Kidney (tissue), 2 donors: ENCODE results near the gene SIGLEC12. TPM values are rescaled to one million over a fixed set of nuclear protein-coding genes. Genes with fewer than 3 reads are reported as not detected.

ENCODE experiments used
- polyA plus RNA-seq: library from polyadenylated mRNA; stranded (reverse); fragments of 350-450 nt; fragmentation: Illumina TruSeq; extraction: RNeasy Lipid Tissue Mini Kit (QIAGEN cat#74804); gene quantifications from one replicate; pipeline ENCODE4 v1.2.3, GENCODE V29; 2014; ENCODE audit warnings: low read depth, low replicate concordance; ENCODE audit not compliant: insufficient read depth
- total RNA-seq: library from RNA; stranded (reverse); fragmentation: NEBNext Ultra II Directional; extraction: Animal tissue kit (Norgen Biotek cat#: 25700); gene quantifications from one replicate; pipeline ENCODE4 v1.2.1, GENCODE V29; 2021
- donor health status: DM: yes; HTN: yes; CAD: no.

SIGLEC12 gene
- total and polyA plus RNA-seq, 2 donors from 2014 or later: 0.66 TPM; not detected in 1

Other genes with a start within 250 kb of the SIGLEC12 start
- gene IGLON5, start 190.2 kb downstream of the SIGLEC12 start, total RNA-seq: not detected
- 0.15 TPM for gene IGLON5, start 190.2 kb downstream of the SIGLEC12 start, polyA plus RNA-seq
- 1.8 TPM for gene VSIG10L, start 159.7 kb downstream of the SIGLEC12 start, total RNA-seq
- gene VSIG10L, start 159.7 kb downstream of the SIGLEC12 start, polyA plus RNA-seq: 2.2 TPM
- 76.8 TPM for gene ETFB, start 135.4 kb downstream of the SIGLEC12 start, total RNA-seq
- gene ETFB, start 135.4 kb downstream of the SIGLEC12 start, polyA plus RNA-seq: 620 TPM
- gene CLDND2, start 132.8 kb downstream of the SIGLEC12 start, total RNA-seq: 1.1 TPM
- gene CLDND2, start 132.8 kb downstream of the SIGLEC12 start, polyA plus RNA-seq: 6.9 TPM
- gene NKG7, start 129.1 kb downstream of the SIGLEC12 start, total RNA-seq: 7.9 TPM
- 3.5 TPM for gene NKG7, start 129.1 kb downstream of the SIGLEC12 start, polyA plus RNA-seq
- gene LIM2, start 113.8 kb downstream of the SIGLEC12 start, total RNA-seq: not detected
- not detected for gene LIM2, start 113.8 kb downstream of the SIGLEC12 start, polyA plus RNA-seq
- gene C19orf84, start 111.2 kb downstream of the SIGLEC12 start, total RNA-seq: not detected
- gene C19orf84, start 111.2 kb downstream of the SIGLEC12 start, polyA plus RNA-seq: not detected
- 33.8 TPM for gene SIGLEC10, start 84.2 kb downstream of the SIGLEC12 start, total RNA-seq
- gene SIGLEC10, start 84.2 kb downstream of the SIGLEC12 start, polyA plus RNA-seq: 0.34 TPM
- 1.8 TPM for gene SIGLEC8, start 43.3 kb downstream of the SIGLEC12 start, total RNA-seq
- gene SIGLEC8, start 43.3 kb downstream of the SIGLEC12 start, polyA plus RNA-seq: not detected
- not detected for gene CEACAM18, start 23.3 kb downstream of the SIGLEC12 start, total RNA-seq
- not detected for gene CEACAM18, start 23.3 kb downstream of the SIGLEC12 start, polyA plus RNA-seq
- 4.8 TPM for gene SIGLEC6, start 29.9 kb upstream of the SIGLEC12 start, total RNA-seq
- gene SIGLEC6, start 29.9 kb upstream of the SIGLEC12 start, polyA plus RNA-seq: not detected
- gene ZNF175, start 69.5 kb upstream of the SIGLEC12 start, total RNA-seq: 20.1 TPM
- 3.3 TPM for gene ZNF175, start 69.5 kb upstream of the SIGLEC12 start, polyA plus RNA-seq
- not detected for gene SIGLEC5, start 128.6 kb upstream of the SIGLEC12 start, total RNA-seq
- gene SIGLEC5, start 128.6 kb upstream of the SIGLEC12 start, polyA plus RNA-seq: not detected
- 11.5 TPM for gene SIGLEC14, start 145.0 kb upstream of the SIGLEC12 start, total RNA-seq
- 0.26 TPM for gene SIGLEC14, start 145.0 kb upstream of the SIGLEC12 start, polyA plus RNA-seq
- 25.4 TPM for gene SPACA6, start 191.5 kb upstream of the SIGLEC12 start, total RNA-seq
- 18.9 TPM for gene SPACA6, start 191.5 kb upstream of the SIGLEC12 start, polyA plus RNA-seq
- gene HAS1, start 222.2 kb upstream of the SIGLEC12 start, total RNA-seq: not detected
- not detected for gene HAS1, start 222.2 kb upstream of the SIGLEC12 start, polyA plus RNA-seq